ENCODE measurements around the gene TEX44.

Gene TEX44

DNA sequence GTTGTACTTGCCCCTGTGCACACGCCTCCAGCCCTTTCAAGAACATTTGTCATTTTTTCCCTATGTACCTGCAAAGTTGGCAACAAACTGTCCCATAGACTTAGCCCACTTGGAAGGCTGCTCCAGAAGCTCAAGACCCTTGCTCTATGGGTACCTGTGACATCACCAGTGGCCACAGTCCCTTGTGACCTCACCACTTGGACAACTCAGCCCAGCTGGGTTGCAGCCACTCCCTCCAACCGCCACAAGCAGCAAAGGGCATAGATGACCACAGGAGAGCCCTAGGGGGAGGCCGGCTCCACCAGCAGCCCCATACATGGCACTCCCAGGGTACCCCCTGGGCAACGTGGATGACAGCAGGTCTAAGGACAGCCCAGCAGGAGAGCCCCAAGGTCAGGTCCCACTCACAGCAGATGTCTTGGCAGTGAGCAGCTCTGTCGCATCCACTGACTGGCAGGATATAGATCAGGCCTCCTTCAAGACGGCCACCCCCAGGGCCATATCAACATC lies at the start of gene TEX44:
TSS of gene TEX44 (plus strand) at position 229 of the 510 bp plus-strand sequence. CDS start at position 317, 88 bp downstream.
- no peak within 1 kb of the TSS for H3K4me3 ChIP-seq (ENCODE audit: low read depth, low read length)
- TF ChIP-seq, protein P1, sequence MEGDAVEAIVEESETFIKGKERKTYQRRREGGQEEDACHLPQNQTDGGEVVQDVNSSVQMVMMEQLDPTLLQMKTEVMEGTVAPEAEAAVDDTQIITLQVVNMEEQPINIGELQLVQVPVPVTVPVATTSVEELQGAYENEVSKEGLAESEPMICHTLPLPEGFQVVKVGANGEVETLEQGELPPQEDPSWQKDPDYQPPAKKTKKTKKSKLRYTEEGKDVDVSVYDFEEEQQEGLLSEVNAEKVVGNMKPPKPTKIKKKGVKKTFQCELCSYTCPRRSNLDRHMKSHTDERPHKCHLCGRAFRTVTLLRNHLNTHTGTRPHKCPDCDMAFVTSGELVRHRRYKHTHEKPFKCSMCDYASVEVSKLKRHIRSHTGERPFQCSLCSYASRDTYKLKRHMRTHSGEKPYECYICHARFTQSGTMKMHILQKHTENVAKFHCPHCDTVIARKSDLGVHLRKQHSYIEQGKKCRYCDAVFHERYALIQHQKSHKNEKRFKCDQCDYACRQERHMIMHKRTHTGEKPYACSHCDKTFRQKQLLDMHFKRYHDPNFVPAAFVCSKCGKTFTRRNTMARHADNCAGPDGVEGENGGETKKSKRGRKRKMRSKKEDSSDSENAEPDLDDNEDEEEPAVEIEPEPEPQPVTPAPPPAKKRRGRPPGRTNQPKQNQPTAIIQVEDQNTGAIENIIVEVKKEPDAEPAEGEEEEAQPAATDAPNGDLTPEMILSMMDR (IDR thresholded peaks at IDR 0.05; ENCODE audit: borderline replicate concordance, insufficient read depth, low read depth, low read length) = no peak

DNA sequence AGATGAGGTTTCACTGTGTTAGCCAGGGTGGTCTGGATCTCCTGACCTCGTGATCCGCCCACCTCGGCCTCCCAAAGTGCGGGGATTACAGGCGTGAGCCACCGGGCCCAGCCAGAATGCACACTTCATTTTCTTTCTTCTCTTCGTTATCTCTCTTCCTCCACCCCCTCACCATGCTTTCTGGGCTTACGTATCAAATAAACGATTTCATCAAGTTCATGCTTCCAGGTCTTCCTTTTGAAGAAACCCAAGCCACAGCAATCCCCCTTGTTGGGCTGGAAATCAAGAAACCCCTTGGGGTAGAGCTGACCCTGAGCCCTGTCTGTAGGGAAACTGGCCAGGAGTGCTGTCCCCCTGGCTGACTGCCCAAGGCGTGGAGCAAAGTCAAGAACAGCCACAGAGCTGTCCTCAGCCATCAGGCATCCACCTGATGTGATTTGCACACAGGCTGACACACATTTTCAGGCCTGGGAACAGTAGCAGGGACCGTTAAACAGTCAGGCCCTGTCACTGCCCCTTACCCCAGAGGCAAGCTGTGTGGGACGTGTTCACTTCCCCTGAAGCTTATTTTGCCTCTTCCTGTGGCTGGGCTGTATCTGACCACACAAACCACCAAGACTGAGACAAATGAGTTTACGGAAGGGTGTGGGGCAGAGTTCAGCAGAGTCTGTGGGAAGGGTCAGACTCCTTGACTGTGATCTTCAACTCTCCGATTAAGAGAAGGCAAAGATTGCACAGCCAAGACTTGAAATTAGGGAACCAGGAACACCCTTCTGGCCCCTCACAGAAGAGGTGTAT lies 47.4 kb upstream of the TEX44 start:
- TF ChIP-seq, protein P1 (IDR thresholded peaks at IDR 0.05; ENCODE audit: borderline replicate concordance, insufficient read depth, low read depth, low read length) = no peak
- no peak overlapping the region for H3K4me3 ChIP-seq (ENCODE audit: low read depth, low read length)

DNA sequence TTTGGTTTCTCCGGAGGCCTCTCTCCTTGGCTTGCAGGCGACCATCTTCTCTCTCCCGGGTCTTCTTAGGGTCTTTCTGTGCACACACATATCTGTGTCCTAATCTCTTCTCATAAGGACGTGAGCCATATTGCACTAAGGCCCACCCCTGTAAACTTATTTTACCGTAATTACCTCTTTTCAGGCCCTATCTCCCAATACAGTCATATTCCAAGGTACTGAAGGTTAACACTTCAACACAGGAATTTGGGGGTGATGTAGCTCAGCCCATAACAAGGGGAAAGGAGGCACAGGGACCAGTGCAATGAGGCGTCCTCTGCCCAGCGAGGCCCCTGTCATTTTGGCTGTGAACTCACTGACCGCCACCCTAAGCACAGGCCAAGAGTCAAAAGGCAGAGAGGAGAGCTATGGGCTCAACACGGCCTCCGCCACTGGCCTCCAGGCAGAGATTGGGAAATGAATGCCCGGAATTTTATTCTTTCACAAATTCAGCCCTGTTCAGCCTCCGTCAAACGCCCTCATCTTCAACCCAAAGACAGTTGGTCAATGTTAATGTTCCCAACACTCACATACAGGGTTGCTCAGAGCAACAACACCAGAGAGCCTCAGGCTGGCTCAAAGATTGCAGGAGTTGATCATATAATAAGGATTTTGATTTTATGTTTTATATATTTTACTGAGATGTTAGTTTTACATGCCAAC lies 46.5 kb upstream of the TEX44 start:
- H3K4me3 ChIP-seq (ENCODE audit: low read depth, low read length) = no peak overlapping the region
- TF ChIP-seq, protein P1 (IDR thresholded peaks at IDR 0.05; ENCODE audit: borderline replicate concordance, insufficient read depth, low read depth, low read length) = no peak

DNA sequence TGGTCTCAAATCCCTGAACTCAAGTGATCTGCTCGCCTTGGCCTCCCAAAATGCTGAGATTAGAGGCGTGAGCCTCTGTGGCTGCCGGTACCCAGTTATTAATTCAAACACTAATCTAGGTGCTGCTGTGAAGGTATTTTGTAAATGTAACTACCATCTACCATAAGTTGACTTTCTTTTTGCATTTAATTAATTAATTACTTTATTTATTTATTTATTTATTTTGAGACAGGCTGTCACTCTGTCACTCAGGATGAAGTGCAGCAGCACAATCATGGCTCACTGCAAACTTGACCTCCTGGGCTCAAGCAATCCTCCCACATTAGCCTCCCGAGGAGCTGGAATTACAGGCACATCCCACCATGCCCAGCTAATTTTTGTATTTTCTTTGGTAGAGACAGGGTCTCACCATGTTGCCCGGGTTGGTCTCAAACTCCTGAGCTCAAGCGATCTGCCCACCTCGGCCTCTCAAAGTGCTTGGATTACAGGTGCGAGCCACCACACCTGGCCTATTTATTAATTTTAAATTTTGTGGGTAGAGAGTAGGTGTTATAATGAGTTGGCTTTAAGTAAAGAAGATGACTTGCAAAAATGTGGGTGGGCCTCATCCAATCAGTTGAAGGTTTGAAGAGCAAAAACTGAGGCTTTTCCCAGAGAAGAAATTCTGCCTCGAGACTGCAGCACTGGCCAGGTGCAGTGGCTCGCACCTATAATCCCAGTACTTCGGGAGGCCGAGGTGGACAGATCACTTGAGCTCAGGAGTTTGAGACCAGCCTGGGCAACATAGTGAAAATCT lies 45.2 kb upstream of the TEX44 start:
- no peak overlapping the region for H3K4me3 ChIP-seq (ENCODE audit: low read depth, low read length)
- TF ChIP-seq, protein P1 (IDR thresholded peaks at IDR 0.05; ENCODE audit: borderline replicate concordance, insufficient read depth, low read depth, low read length) = no peak

DNA sequence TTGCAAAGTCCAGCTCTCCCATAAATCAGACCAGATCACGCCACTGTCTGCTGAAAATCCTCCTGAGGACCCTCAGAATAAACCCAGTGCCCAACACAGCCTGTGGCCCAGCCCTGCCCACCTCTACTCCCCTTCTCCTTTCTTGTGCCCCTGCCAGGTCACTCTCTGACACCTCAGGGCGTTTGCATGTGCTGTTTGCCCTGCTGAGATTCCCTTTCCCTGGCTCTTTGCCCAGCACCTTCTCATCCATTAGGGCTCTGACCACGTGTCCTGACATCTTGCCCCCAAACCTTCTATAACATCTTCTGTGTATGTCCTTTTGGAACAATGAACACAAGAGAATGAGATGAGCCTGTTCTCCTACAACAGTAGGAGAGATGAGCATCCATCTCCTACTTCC lies 43.9 kb upstream of the TEX44 start:
- TF ChIP-seq, protein P1 (IDR thresholded peaks at IDR 0.05; ENCODE audit: borderline replicate concordance, insufficient read depth, low read depth, low read length) = no peak
- no peak overlapping the region for H3K4me3 ChIP-seq (ENCODE audit: low read depth, low read length)

DNA sequence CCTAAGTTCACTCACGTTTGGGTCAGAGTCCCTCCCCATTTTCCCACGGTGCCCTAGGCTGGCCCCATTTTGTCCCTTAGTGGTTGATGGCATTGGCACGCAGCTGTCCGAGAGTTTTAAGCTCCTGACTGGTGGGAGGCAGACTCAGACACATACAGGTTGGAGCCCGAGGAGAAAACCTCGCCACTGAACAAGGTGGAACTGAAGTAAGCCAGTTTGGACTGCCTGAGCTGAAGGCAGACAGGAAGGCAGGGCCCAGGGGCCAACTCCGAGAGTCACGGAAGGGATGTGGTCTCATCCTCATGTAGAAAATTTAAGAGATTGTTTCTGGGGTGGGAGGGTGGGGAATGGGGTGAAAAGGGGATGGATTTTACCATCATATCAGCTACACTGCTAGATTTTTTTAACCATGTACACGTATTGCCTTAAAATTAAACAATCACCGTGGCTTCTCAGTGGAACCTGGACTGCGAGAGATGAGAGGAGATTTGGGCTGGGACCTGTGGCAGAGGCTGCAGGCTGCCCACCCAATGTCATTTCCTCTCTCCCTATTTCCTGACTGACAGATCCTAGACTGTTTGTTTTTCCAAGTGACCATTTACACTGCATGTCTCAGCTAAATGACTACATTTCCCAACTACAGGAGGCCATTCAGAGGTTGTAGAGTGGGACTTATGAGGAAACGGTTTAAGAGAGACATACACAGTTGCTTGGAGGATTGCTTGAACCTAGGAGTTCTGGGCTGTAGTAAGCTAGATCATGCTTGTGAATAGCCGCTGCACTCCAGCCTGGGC lies 43.0 kb upstream of the TEX44 start:
- no peak overlapping the region for H3K4me3 ChIP-seq (ENCODE audit: low read depth, low read length)
- TF ChIP-seq, protein P1 (IDR thresholded peaks at IDR 0.05; ENCODE audit: borderline replicate concordance, insufficient read depth, low read depth, low read length) = no peak

All from GM12875 (cell line).